Gastrocnemius medialis (tissue), 4 donors: ENCODE measurements around the gene RBCK1.

Experiments used
- POLR2A ChIP-seq, 2 donors: fragments of 450-650 bp; IDR thresholded peaks; one replicate each; pipeline ENCODE4 v1.6.1; 2017; ENCODE audit warnings: antibody characterized with exemption in 2 of 2, mild to moderate bottlenecking in 2 of 2, moderate library complexity in 2 of 2
- TF ChIP-seq, protein P1 (sequence below), 5 experiments: fragments of 450-650 bp in 3 of 5; fragments of 200-600 bp in 2 of 5; sonication (generic) in 2 of 5; IDR thresholded peaks in 4 of 5; conservative IDR thresholded peaks in 1 of 5; 1 replicate in 4 of 5; 2 replicates in 1 of 5; pipeline ENCODE4 v1.5.1; 2016 to 2019; ENCODE audit warnings: antibody characterized with exemption in 5 of 5, mild to moderate bottlenecking in 3 of 5, moderate library complexity in 3 of 5

- TF ChIP-seq, protein P1, sequence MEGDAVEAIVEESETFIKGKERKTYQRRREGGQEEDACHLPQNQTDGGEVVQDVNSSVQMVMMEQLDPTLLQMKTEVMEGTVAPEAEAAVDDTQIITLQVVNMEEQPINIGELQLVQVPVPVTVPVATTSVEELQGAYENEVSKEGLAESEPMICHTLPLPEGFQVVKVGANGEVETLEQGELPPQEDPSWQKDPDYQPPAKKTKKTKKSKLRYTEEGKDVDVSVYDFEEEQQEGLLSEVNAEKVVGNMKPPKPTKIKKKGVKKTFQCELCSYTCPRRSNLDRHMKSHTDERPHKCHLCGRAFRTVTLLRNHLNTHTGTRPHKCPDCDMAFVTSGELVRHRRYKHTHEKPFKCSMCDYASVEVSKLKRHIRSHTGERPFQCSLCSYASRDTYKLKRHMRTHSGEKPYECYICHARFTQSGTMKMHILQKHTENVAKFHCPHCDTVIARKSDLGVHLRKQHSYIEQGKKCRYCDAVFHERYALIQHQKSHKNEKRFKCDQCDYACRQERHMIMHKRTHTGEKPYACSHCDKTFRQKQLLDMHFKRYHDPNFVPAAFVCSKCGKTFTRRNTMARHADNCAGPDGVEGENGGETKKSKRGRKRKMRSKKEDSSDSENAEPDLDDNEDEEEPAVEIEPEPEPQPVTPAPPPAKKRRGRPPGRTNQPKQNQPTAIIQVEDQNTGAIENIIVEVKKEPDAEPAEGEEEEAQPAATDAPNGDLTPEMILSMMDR (IDR thresholded peaks at IDR 0.05 in 4 of 5, conservative IDR thresholded peaks at IDR 0.05 in 1 of 5): no peak
- TF ChIP-seq POLR2A (IDR thresholded peaks at IDR 0.05): no peak
Observed at GRCh38 chr20:358891-359555, 49.1 kb upstream of the RBCK1 start.
